Fibroblast of lung (primary cell): ENCODE results near the gene PIH1D1. TPM values are rescaled to one million over a fixed set of nuclear protein-coding genes. Genes with fewer than 3 reads are reported as not detected.

Experiments used
- DNase-seq, 2 donors: peaks; one replicate each; pipeline versions ENCODE4 v3.0.0 to v3.0.0-alpha.2; 2010; ENCODE audit warnings: low read depth in 2 of 2
- H2AFZ ChIP-seq: 2 replicates; pipeline ENCODE4 v1.5.1; 2012; ENCODE audit warnings: low read length, control low read depth, inconsistent platforms
- H3K27ac ChIP-seq: 2 replicates; pipeline ENCODE4 v1.5.1; 2011; ENCODE audit warnings: low read length, control low read depth; ENCODE audit not compliant: insufficient read depth
- H3K27me3 ChIP-seq: 2 replicates; pipeline ENCODE4 v1.5.1; 2011; ENCODE audit warnings: mild to moderate bottlenecking, low read length; ENCODE audit not compliant: control insufficient read depth, insufficient read depth
- H3K36me3 ChIP-seq: 2 replicates; pipeline ENCODE4 v1.5.1; 2011; ENCODE audit warnings: low read length; ENCODE audit not compliant: control insufficient read depth, insufficient read depth
- H3K4me1 ChIP-seq: 2 replicates; pipeline ENCODE4 v1.5.1; 2011; ENCODE audit warnings: low read length; ENCODE audit not compliant: control insufficient read depth, insufficient read depth; ENCODE audit errors: extremely low read depth
- H3K4me2 ChIP-seq: 2 replicates; pipeline ENCODE4 v1.5.1; 2011; ENCODE audit warnings: low read length, control low read depth; ENCODE audit not compliant: insufficient read depth; ENCODE audit errors: extremely low read depth
- H3K4me3 ChIP-seq, 4 experiments: fragments of 200-600 bp in 1 of 4; sonication (generic) in 1 of 4; replicated peaks in 1 of 4; 2 replicates each; pipeline ENCODE4 v1.5.1; 2011 to 2016; ENCODE audit warnings: low read length in 4 of 4, low read depth in 3 of 4, mild to moderate bottlenecking in 3 of 4, control low read depth in 2 of 4, inconsistent platforms in 1 of 4, mixed read lengths in 1 of 4; ENCODE audit not compliant: insufficient read depth in 1 of 4; ENCODE audit errors: control extremely low read depth in 1 of 4
- H3K79me2 ChIP-seq: 2 replicates; pipeline ENCODE4 v1.5.1; 2012; ENCODE audit warnings: mild to moderate bottlenecking, low read length, inconsistent platforms; ENCODE audit not compliant: control insufficient read depth, insufficient read depth
- H3K9ac ChIP-seq: 2 replicates; pipeline ENCODE4 v1.5.1; 2011; ENCODE audit warnings: mild to moderate bottlenecking, low read length, control low read depth; ENCODE audit not compliant: insufficient read depth
- H3K9me3 ChIP-seq: 2 replicates; pipeline ENCODE4 v1.5.1; 2012; ENCODE audit warnings: low read depth, low read length; ENCODE audit not compliant: control insufficient read depth, insufficient read depth
- H4K20me1 ChIP-seq: 2 replicates; pipeline ENCODE4 v1.5.1; 2011; ENCODE audit warnings: low read length; ENCODE audit not compliant: control insufficient read depth, insufficient read depth; ENCODE audit errors: extremely low read depth
- EZH2 ChIP-seq: IDR thresholded peaks from 2 replicates; pipeline ENCODE4 v1.5.1; 2012; ENCODE audit warnings: low read length, control low read depth, mild to moderate bottlenecking; ENCODE audit errors: missing control alignments
- polyA plus RNA-seq, 2 donors: library from polyadenylated mRNA; depleted of rRNA in 1 of 2; stranded (reverse) in 1 of 2; unstranded in 1 of 2; fragments of >200 nt; gene quantifications; 2 replicates each; pipeline ENCODE4 v1.2.1, GENCODE V29; 2011 to 2012; ENCODE audit warnings: missing spikeins in 1 of 2
- total RNA-seq: library from RNA; depleted of rRNA; stranded (reverse); fragments of >200 nt; gene quantifications from 2 replicates; pipeline ENCODE4 v1.2.1, GENCODE V29; 2014
- TF ChIP-seq, protein P1 (sequence below), 2 donors: IDR thresholded peaks in 1 of 2; conservative IDR thresholded peaks in 1 of 2; 1 replicate in 1 of 2; 2 replicates in 1 of 2; pipeline ENCODE4 v1.5.1; 2011 to 2012; ENCODE audit warnings: low read length in 2 of 2, control low read depth in 1 of 2, inconsistent platforms in 1 of 2, low read depth in 1 of 2, mild to moderate bottlenecking in 1 of 2

Gene PIH1D1
- total and polyA plus RNA-seq, 2 donors (not counting 1 experiment from before 2014, with no cell fraction given), result 53.8 to 94.5 TPM

DNA sequence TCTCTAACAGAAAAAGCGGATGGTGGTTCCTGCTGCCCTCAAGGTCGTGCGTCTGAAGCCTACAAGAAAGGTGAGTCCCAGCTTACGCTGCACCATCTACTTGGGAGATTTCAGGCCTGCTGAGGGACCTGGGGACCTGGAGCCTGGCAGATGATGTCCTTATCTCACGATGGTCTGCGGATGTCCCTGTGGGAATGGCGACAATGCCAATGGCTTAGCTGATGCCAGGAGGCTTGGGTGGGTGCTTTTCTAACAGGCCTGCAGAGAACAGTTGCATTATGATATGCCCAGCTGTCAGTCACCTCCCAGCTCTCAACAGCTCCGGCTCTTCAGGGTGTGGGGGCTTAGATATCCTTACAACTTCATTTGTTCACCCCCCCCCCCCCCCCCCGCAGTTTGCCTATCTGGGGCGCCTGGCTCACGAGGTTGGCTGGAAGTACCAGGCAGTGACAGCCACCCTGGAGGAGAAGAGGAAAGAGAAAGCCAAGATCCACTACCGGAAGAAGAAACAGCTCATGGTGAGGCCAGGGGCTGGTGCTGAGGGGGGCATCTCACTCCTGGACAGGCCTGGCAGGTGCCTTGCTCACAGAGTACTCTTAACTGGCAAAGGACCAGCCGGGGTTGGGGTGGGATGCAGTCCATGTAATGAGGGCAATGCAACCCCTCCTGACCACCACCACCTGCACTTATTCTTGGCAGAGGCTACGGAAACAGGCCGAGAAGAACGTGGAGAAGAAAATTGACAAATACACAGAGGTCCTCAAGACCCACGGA, 39.6 kb upstream of the PIH1D1 start:
- H3K27me3 ChIP-seq, result no peaks in the 10 kb centered on the region
- no peak overlapping the region for H3K4me3 ChIP-seq
- H2AFZ ChIP-seq, result no peak overlapping the region
- peak overlapping the region; percentile 1 for H3K9ac ChIP-seq
- DNase-seq, result no peak
- H3K4me2 ChIP-seq, result no peak overlapping the region
- peaks cover 4% of the 10 kb centered on the region for H4K20me1 ChIP-seq
- TF ChIP-seq, protein P1, sequence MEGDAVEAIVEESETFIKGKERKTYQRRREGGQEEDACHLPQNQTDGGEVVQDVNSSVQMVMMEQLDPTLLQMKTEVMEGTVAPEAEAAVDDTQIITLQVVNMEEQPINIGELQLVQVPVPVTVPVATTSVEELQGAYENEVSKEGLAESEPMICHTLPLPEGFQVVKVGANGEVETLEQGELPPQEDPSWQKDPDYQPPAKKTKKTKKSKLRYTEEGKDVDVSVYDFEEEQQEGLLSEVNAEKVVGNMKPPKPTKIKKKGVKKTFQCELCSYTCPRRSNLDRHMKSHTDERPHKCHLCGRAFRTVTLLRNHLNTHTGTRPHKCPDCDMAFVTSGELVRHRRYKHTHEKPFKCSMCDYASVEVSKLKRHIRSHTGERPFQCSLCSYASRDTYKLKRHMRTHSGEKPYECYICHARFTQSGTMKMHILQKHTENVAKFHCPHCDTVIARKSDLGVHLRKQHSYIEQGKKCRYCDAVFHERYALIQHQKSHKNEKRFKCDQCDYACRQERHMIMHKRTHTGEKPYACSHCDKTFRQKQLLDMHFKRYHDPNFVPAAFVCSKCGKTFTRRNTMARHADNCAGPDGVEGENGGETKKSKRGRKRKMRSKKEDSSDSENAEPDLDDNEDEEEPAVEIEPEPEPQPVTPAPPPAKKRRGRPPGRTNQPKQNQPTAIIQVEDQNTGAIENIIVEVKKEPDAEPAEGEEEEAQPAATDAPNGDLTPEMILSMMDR (conservative IDR thresholded peaks at IDR 0.05 in 1 of 2, IDR thresholded peaks at IDR 0.05 in 1 of 2; ENCODE audit: low read depth in 1 of 2, low read length in 2 of 2), result no peak
- no peak for TF ChIP-seq EZH2
- H3K4me1 ChIP-seq, result peaks cover 10% of the 10 kb centered on the region
- H3K27ac ChIP-seq, result peak overlapping the region; percentile 29
- H3K79me2 ChIP-seq, result peaks cover 40% of the 10 kb centered on the region
- H3K36me3 ChIP-seq, result peaks cover 27% of the 10 kb centered on the region
- no peaks in the 10 kb centered on the region for H3K9me3 ChIP-seq

DNA sequence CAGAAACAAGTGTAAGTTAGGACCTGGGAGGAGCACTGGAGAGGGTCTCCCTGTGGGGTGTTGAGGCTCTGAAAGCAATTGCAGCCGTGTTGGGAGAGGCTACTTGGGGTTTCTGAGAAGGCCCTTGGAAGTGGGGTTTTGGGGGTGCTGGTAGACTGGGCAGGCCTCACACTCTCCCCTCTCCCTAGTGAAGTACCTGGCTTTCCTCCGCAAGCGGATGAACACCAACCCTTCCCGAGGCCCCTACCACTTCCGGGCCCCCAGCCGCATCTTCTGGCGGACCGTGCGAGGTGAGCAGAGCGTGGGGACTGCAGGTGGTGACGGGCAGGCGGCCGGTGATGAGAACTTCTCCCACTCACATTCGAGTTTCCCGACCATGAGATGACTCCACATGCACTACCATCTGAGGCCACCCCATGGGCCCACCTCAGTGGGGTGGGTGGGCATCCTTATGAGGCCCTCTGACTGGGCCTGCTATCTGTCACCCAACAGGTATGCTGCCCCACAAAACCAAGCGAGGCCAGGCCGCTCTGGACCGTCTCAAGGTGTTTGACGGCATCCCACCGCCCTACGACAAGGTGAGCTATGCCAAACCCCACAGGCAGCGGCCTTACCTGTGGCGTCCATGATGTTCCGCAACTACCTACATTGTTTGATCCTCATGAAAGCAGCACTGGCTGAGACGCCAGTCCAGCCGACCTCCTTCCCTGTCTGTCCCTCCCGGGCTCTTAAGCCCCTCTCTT, 38.8 kb upstream of the PIH1D1 start:
- TF ChIP-seq, protein P1 (conservative IDR thresholded peaks at IDR 0.05 in 1 of 2, IDR thresholded peaks at IDR 0.05 in 1 of 2; ENCODE audit: low read depth in 1 of 2, low read length in 2 of 2), result no peak
- TF ChIP-seq EZH2, result no peak
- Histone ChIP-seq H3K27me3 (no peaks in the 10 kb centered on the region), H3K9ac (no peak overlapping the region), H3K27ac (peak overlapping the region; percentile 90), H3K9me3 (no peaks in the 10 kb centered on the region), H3K4me1 (peaks cover 10% of the 10 kb centered on the region), H4K20me1 (peaks cover 4% of the 10 kb centered on the region), H3K36me3 (peaks cover 27% of the 10 kb centered on the region), H3K79me2 (peaks cover 40% of the 10 kb centered on the region), H2AFZ (no peak overlapping the region), H3K4me3 (peak overlapping the region; percentile 77 to 95 (median 85)), H3K4me2 (peak overlapping the region; percentile 86)
- no peak for DNase-seq

DNA sequence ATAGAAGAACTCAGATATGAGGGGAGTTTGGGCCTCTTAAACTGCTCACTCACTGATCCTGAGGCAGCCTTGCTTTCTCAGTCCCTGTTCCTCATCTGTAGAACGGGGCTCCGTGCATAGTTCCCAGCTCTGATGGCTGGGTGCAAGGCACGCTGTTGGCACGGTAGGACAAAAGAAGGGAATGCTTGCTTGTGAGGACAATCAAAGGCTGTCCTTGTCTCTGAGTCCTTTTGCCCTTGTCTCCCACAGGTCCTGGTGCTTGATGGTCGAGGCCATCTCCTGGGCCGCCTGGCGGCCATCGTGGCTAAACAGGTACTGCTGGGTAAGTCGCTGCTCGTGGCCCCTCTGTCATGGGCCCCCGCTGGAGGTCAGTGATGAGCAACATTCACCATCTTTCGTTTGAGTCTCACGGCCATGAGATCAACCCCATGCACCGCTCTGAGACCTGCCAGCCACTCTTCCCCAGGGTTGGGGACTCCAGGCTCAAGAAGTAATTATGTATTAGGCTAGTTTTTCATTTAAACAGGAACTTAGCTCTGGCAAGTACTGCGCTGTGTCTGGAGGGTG, 38.1 kb upstream of the PIH1D1 start:
- DNase-seq, result no peak
- Histone ChIP-seq H3K4me2 (peak overlapping the region; percentile 86), H3K4me3 (peak overlapping the region; percentile 77 to 95 (median 85)), H3K79me2 (peaks cover 40% of the 10 kb centered on the region), H2AFZ (no peak overlapping the region), H3K4me1 (peaks cover 10% of the 10 kb centered on the region), H3K9me3 (no peaks in the 10 kb centered on the region), H3K9ac (peak overlapping the region; percentile 32), H3K27me3 (no peaks in the 10 kb centered on the region), H4K20me1 (peaks cover 4% of the 10 kb centered on the region), H3K36me3 (peaks cover 27% of the 10 kb centered on the region), H3K27ac (peak overlapping the region; percentile 90)
- TF ChIP-seq, protein P1 (conservative IDR thresholded peaks at IDR 0.05 in 1 of 2, IDR thresholded peaks at IDR 0.05 in 1 of 2; ENCODE audit: low read depth in 1 of 2, low read length in 2 of 2), result no peak
